Thoracic aorta (tissue), 2 donors: ENCODE data around the gene ST8SIA4. TPM values are rescaled to one million over a fixed set of nuclear protein-coding genes. Genes with fewer than 3 reads are reported as not detected.

Experiments
- ATAC-seq: fragments of 150-250 bp; one replicate; pipeline ENCODE4 v1.8.0; 2017; ENCODE audit warnings: low read depth; ENCODE audit not compliant: insufficient number of reproducible peaks, low FRiP score
- DNase-seq: peaks from one replicate; pipeline ENCODE4 v3.0.0-alpha.2; 2020; ENCODE audit warnings: low spot score
- H3K27ac ChIP-seq, 2 donors: fragments of 200-600 bp; sonication (generic); 1 replicate in 1 of 2; 2 replicates in 1 of 2; pipeline ENCODE4 v1.5.1; 2016; ENCODE audit warnings: mild to moderate bottlenecking in 2 of 2, moderate library complexity in 2 of 2
- H3K27me3 ChIP-seq: fragments of 200-600 bp; sonication (generic); replicated peaks from 2 replicates; pipeline ENCODE4 v1.6.0; 2016; ENCODE audit warnings: mild to moderate bottlenecking; ENCODE audit not compliant: insufficient read depth
- H3K36me3 ChIP-seq: fragments of 200-600 bp; sonication (generic); one replicate; pipeline ENCODE4 v1.5.1; 2016
- H3K4me1 ChIP-seq, 2 donors: fragments of 200-600 bp; sonication (generic); 1 replicate in 1 of 2; 2 replicates in 1 of 2; pipeline versions ENCODE4 v1.5.1 to v1.6.0; 2016; ENCODE audit warnings: low read depth in 2 of 2, mild to moderate bottlenecking in 1 of 2; ENCODE audit not compliant: control insufficient read depth in 1 of 2
- H3K4me3 ChIP-seq: fragments of 200-600 bp; sonication (generic); 2 replicates; pipeline ENCODE4 v1.5.1; 2016; ENCODE audit warnings: mild to moderate bottlenecking
- H3K9me3 ChIP-seq: fragments of 200-600 bp; sonication (generic); 2 replicates; pipeline ENCODE4 v1.5.1; 2016
- total RNA-seq, 2 donors: library from RNA; depleted of rRNA; stranded (reverse); fragments of >200 nt; gene quantifications; one replicate each; pipeline versions ENCODE4 v1.1.0 to v1.2.3, GENCODE V29; 2016
- TF ChIP-seq, protein P1 (sequence below): fragments of 200-600 bp; sonication (generic); IDR thresholded peaks from one replicate; pipeline ENCODE4 v1.5.1; 2019; ENCODE audit warnings: antibody characterized with exemption

The ST8SIA4 gene
- total RNA-seq, 2 donors from 2014 or later: 7.0 to 9.0 TPM

DNA sequence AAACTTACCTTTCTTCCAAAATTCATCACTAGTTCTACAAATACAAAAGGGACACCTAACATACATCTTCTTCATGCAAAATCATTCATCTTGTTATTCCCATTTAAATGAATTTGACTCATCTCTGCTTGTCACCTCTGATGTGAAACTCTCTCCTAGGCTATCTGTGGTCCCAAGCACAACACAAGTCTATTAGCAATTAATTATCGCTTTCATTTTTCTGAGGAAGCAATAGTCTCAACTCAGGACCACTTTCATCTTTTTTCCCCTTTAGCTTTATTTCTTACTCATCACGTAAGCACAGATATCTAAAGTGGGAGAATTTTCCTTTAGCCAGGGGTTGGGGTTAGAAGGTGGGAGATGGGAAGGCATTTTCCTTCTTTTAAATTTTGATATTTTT, 131.9 kb downstream of the ST8SIA4 start:
- DNase-seq (no peak), ATAC-seq (no peak)
- peaks cover 5% of the 10 kb centered on the region for H3K27me3 ChIP-seq
- H3K9me3 ChIP-seq: no peaks in the 10 kb centered on the region
- TF ChIP-seq, protein P1, sequence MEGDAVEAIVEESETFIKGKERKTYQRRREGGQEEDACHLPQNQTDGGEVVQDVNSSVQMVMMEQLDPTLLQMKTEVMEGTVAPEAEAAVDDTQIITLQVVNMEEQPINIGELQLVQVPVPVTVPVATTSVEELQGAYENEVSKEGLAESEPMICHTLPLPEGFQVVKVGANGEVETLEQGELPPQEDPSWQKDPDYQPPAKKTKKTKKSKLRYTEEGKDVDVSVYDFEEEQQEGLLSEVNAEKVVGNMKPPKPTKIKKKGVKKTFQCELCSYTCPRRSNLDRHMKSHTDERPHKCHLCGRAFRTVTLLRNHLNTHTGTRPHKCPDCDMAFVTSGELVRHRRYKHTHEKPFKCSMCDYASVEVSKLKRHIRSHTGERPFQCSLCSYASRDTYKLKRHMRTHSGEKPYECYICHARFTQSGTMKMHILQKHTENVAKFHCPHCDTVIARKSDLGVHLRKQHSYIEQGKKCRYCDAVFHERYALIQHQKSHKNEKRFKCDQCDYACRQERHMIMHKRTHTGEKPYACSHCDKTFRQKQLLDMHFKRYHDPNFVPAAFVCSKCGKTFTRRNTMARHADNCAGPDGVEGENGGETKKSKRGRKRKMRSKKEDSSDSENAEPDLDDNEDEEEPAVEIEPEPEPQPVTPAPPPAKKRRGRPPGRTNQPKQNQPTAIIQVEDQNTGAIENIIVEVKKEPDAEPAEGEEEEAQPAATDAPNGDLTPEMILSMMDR: no peak
- no peaks in the 10 kb centered on the region for H3K4me1 ChIP-seq
- no peak overlapping the region for H3K4me3 ChIP-seq
- no peaks in the 10 kb centered on the region for H3K36me3 ChIP-seq
- no peak overlapping the region for H3K27ac ChIP-seq

DNA sequence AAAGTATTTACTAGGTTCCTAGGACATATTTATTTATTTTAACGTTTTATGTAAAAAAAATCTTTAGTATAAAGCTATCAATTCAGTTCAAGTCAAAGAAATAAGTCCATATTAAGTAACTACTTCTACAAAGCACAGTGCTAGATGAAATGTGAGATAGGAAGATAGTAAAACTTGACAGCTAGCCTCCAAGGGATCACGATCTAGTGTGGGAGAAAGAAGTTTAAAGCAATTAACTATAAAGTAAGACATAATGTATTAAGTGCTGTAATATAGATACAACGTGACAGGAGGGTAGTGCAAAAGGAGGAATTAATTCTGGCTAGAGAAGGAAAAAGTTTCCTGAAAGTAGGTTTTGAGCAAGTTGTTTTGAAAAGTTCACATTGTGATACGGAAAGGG, 134.9 kb downstream of the ST8SIA4 start:
- Histone ChIP-seq H3K36me3 (no peaks in the 10 kb centered on the region), H3K4me3 (no peak overlapping the region), H3K4me1 (no peaks in the 10 kb centered on the region), H3K27me3 (peaks cover 5% of the 10 kb centered on the region), H3K27ac (no peak overlapping the region), H3K9me3 (no peaks in the 10 kb centered on the region)
- TF ChIP-seq, protein P1: no peak
- ATAC-seq (no peak), DNase-seq (no peak)

DNA sequence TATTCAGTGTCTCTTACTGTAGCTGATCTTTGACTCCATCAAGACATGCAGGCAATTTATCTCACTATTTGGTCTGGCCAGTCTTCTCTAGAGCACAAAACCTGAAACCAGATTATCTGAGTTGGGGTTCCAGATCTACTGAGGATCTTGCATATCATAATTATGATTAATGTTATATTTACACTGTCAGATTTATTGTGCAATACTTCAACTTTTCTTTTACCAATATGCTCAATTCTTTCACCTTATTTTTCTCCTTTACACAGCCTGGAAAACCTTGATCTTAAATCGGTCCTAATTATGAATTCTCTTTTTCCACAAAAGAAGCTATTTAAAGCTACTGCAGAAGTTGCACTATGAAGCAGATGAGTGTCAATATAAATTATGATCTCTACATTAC, 140.1 kb downstream of the ST8SIA4 start:
- no peaks in the 10 kb centered on the region for H3K9me3 ChIP-seq
- TF ChIP-seq, protein P1: no peak
- H3K27me3 ChIP-seq: peaks cover 5% of the 10 kb centered on the region
- no peak overlapping the region for H3K27ac ChIP-seq
- no peak overlapping the region for H3K4me3 ChIP-seq
- ATAC-seq (no peak), DNase-seq (no peak)
- H3K4me1 ChIP-seq: no peaks in the 10 kb centered on the region
- H3K36me3 ChIP-seq: no peaks in the 10 kb centered on the region

DNA sequence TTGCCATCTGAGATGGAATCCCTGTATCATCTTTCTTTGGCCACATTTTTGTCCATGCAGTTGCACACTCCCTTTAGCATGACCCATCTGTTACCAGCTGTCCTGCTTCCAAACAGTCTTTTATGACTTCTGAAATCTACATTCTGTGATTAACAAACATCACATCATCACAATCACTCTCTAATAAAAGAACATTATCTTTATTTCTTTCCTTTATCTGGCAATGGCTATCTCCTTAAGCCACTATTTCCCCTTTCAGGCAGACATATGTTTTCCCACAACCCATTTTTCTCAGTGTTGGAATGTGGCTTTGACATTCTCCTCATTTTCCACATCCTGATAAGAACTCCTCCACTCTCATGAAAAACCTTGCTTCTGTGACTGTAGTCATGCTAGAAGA, 141.0 kb downstream of the ST8SIA4 start:
- Histone ChIP-seq H3K4me3 (no peak overlapping the region), H3K9me3 (no peaks in the 10 kb centered on the region)

DNA sequence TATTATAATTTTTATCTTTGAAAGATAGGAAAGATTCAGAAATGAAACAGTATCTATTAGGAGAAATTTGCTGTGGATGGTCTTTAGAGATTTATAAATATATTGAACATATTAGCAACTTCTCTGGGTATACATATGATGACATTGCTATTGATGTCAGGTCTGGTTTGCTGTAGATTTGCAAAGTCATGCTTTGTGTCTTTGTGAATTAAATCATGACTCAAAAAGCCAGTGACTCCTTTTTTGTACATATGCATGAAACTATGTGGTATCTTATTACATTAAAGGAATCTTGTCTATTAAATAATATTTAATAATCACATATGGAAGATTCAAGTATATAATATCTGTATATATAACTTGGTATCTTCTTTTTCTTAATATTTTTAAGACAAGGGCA, 141.9 kb downstream of the ST8SIA4 start:
- no peak overlapping the region for H3K4me3 ChIP-seq
- H3K4me1 ChIP-seq: no peaks in the 10 kb centered on the region
- no peak for DNase-seq
- H3K36me3 ChIP-seq: no peaks in the 10 kb centered on the region
- no peaks in the 10 kb centered on the region for H3K9me3 ChIP-seq
- no peak overlapping the region for H3K27ac ChIP-seq
- ATAC-seq: no peak
- H3K27me3 ChIP-seq: no peaks in the 10 kb centered on the region
- TF ChIP-seq, protein P1: no peak

More for the DNA sequence above, 141.0 kb downstream of the ST8SIA4 start:
- H3K27ac ChIP-seq: no peak overlapping the region
- DNase-seq: no peak
- no peaks in the 10 kb centered on the region for H3K36me3 ChIP-seq
- H3K27me3 ChIP-seq: peaks cover under 1% of the 10 kb centered on the region
- TF ChIP-seq, protein P1: no peak
- no peak for ATAC-seq
- H3K4me1 ChIP-seq: no peaks in the 10 kb centered on the region
